ENCODE data around the gene CLCNKB. TPM values are rescaled to one million over a fixed set of nuclear protein-coding genes. Genes with fewer than 3 reads are reported as not detected.
A peak's percentile ranks its signal among the peaks of the same experiment; 100 is the strongest.

Gene CLCNKB
- total and polyA plus RNA-seq, 2 of the 4 experiments (the other 2 are of a cell fraction): 0.09 TPM; not detected in 1

- H3K14ac ChIP-seq (replicated peaks; ENCODE audit: low read depth, low read length): no peak overlapping the region
- H3K18ac ChIP-seq (ENCODE audit: low read depth, low read length): no peak overlapping the region
- no peak overlapping the region for H2AK9ac ChIP-seq (replicated peaks; ENCODE audit: low read depth, low read length, poor library complexity)
- no peak overlapping the region for H2BK20ac ChIP-seq (ENCODE audit: low read depth, low read length)
- no peak overlapping the region for H3K4me3 ChIP-seq (ENCODE audit: insufficient read depth, low read depth, low read length)
- no peaks in the 10 kb centered on the region; the same call in 1 of the 2 replicates for H4K20me1 ChIP-seq (ENCODE audit: insufficient read depth, low read length)
- no peak overlapping the region for H3K4me2 ChIP-seq (ENCODE audit: low read depth, low read length)
- H3K27ac ChIP-seq (ENCODE audit: insufficient read depth, low read length): no peak overlapping the region
- H2BK15ac ChIP-seq (ENCODE audit: low read depth, low read length): no peak overlapping the region
- in situ Hi-C loops (cut with MboI; ENCODE audit: low sequenced_read_pairs): no loop called here
- H3K9ac ChIP-seq (ENCODE audit: low read depth, low read length): no peak overlapping the region
- H2BK5ac ChIP-seq (ENCODE audit: low read depth, low read length, poor library complexity, severe bottlenecking): no peak overlapping the region
- peak; percentile 20 for DNase-seq
- H3K9me1 ChIP-seq (ENCODE audit: insufficient read depth, low read length): no peaks in the 10 kb centered on the region
- H3K4me1 ChIP-seq (ENCODE audit: control insufficient read depth, insufficient read depth, low read length): peaks cover 4% of the 10 kb centered on the region; the same call in 1 of the 2 replicates
- H4K91ac ChIP-seq (ENCODE audit: insufficient read depth, low read depth, low read length): no peak overlapping the region
- BruUV-seq (replicated peaks): no TSS peak
- WGBS, 2 experiments (ENCODE audit: extremely low coverage in 2 of 2, insufficient read length in 1 of 2): 87% methylated on average over 3 of the region's 11 CpGs; no CpG with 5 or more reads in 1 of the 2 experiments
- ChIA-PET CTCF (interaction anchor here (0.6 to 1.1 kb wide), 2 partner anchors 14 to 246 kb away, joined by 3 read pairs; no protein-coding TSS in a partner anchor), POLR2A (ENCODE audit: unreplicated experiment) (no interaction called here)
- H2AK5ac ChIP-seq (ENCODE audit: low read depth, low read length): no peak overlapping the region
- no peak overlapping the region for H4K5ac ChIP-seq (ENCODE audit: low read depth, low read length)
- dilution Hi-C loops (cut with HindIII; ENCODE audit: low sequenced_read_pairs, unreplicated experiment): no loop called here
- intact Hi-C loops (cut with micrococcal nuclease): no loop called here
- H3K56ac ChIP-seq (ENCODE audit: extremely low read depth, insufficient read depth, low read length): no peak overlapping the region
- ATAC-seq (ENCODE audit: low read depth): peak; percentile 45
- H3K23ac ChIP-seq (ENCODE audit: low read depth, low read length): no peak overlapping the region
- H2AFZ ChIP-seq (replicated peaks; ENCODE audit: low read length, poor library complexity): peak overlapping the region; percentile 10
- H3K36me3 ChIP-seq (ENCODE audit: control insufficient read depth, insufficient read depth, low read length): no peaks in the 10 kb centered on the region
- no peaks in the 10 kb centered on the region for H3K9me3 ChIP-seq (ENCODE audit: control insufficient read depth, insufficient read depth, low read length)
- peaks cover 30% of the 10 kb centered on the region for H3K27me3 ChIP-seq (ENCODE audit: control insufficient read depth, insufficient read depth, low read length)
- no peak overlapping the region for H2BK120ac ChIP-seq (ENCODE audit: low read depth, low read length)
- H3K79me1 ChIP-seq (ENCODE audit: low read depth in 1 of 2, low read length in 2 of 2): no peaks in the 10 kb centered on the region
- H4K8ac ChIP-seq (ENCODE audit: low read depth in 2 of 2, low read length in 2 of 2): no peak overlapping the region
- no peak overlapping the region for H3K4ac ChIP-seq (ENCODE audit: low read depth, low read length)
- no peak for TF ChIP-seq RAD21 (IDR thresholded peaks at IDR 0.05; ENCODE audit: low read length)
- TF ChIP-seq POLR2A (IDR thresholded peaks at IDR 0.05; ENCODE audit: low read depth, low read length): no peak
- TF ChIP-seq MAFK (IDR thresholded peaks at IDR 0.05; ENCODE audit: low read depth, low read length): no peak
- TF ChIP-seq ELK1 (IDR thresholded peaks at IDR 0.05; ENCODE audit: borderline replicate concordance, low read depth, low read length): no peak
- no peak for TF ChIP-seq RCOR1 (IDR thresholded peaks at IDR 0.05; ENCODE audit: insufficient replicate concordance, low read length)
- TF ChIP-seq MAZ (IDR thresholded peaks at IDR 0.05; ENCODE audit: borderline replicate concordance, low read depth, low read length): no peak
- no peak for TF ChIP-seq CTCF (conservative IDR thresholded peaks at IDR 0.05; ENCODE audit: low read depth, low read length)
- no peak for TF ChIP-seq BHLHE40 (IDR thresholded peaks at IDR 0.05; ENCODE audit: low read depth, low read length)
- no peak for TF ChIP-seq USF2 (IDR thresholded peaks at IDR 0.05; ENCODE audit: low read depth, low read length)
- no peak for TF ChIP-seq RFX5 (IDR thresholded peaks at IDR 0.05; ENCODE audit: low read depth, low read length)
- TF ChIP-seq CHD1 (IDR thresholded peaks at IDR 0.05; ENCODE audit: low read depth, low read length): no peak
- no peak for TF ChIP-seq FOS (IDR thresholded peaks at IDR 0.05; ENCODE audit: low read depth, low read length)
- no peak for TF ChIP-seq CEBPB (IDR thresholded peaks at IDR 0.05; ENCODE audit: low read depth, low read length)
- no peak for TF ChIP-seq SMC3 (IDR thresholded peaks at IDR 0.05; ENCODE audit: low read depth, low read length)
These were observed 25.0 kb downstream of the CLCNKB start for GRCh38 chr1:16068356-16069270.
